NCI-H82 treated with DMSO at 0.1 percent for 48 hours (cell line): ENCODE data around the gene GPSM1.

Source experiments
- DNase-seq: peaks from one replicate; lab custom pipeline; 2025; ENCODE audit not compliant: unreplicated experiment; lab: John Stamatoyannopoulos, UW

GPSM1 gene

DNA sequence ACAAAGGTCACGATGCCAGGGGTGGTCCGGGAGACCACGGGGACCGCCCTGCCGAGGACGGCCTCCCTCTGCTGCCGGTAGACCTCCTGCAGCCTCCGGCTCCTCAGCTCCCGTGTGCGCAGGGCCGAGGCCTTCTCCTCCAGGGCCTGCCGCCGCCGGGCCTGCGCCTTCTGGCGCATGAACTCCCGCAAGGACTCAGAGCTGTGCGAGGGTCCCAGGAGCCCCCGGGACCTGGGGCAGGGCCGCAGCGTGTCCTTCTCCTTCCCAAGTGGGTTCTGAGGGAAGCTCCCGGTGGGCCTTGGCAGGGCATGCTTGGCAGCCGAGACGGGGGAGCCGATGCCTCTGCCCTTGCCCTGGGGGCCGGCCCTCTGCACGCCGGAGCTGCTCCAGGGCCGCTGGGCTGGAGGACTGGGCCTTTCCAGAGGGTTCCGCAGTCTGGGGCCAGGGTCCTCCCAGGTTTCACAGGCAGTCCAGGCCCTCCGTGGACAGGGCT lies 36.8 kb upstream of the GPSM1 start:
- no peak for DNase-seq

DNA sequence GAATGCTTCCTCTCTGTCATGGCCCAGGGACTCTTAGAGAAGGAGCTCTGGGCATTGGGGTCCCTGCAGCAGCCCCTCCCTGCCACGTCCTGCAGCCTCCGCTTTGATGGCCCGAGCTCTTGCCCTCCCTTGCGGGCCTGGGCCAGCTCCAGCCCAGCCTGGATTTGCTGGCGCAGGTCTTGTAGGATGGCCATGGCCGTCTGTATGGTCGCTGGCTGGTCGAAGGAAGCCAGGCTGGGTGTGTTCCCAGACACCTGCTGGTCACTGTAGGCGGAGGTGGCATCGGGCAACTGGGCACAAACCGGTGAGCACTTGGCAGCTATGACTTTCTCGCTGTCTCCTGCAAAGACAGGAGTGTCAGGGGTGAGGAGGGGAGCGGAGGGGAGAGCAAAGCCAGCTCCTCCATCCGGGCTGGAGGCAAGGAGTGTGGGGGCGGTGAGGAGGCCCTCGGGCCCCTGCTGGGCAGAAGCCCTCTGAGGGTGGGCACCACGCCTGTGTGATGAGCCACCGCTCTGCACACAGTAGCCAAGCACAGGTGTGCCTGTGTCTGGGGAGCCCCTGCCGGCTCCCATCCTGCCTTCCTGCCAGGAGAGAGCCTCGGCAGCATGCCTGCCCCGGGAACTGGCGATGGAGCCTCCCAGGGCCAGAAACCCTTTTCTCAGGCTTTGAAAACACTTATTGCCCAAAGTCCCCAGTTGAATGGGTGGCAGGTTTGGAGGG lies 35.9 kb upstream of the GPSM1 start:
- no peak for DNase-seq

DNA sequence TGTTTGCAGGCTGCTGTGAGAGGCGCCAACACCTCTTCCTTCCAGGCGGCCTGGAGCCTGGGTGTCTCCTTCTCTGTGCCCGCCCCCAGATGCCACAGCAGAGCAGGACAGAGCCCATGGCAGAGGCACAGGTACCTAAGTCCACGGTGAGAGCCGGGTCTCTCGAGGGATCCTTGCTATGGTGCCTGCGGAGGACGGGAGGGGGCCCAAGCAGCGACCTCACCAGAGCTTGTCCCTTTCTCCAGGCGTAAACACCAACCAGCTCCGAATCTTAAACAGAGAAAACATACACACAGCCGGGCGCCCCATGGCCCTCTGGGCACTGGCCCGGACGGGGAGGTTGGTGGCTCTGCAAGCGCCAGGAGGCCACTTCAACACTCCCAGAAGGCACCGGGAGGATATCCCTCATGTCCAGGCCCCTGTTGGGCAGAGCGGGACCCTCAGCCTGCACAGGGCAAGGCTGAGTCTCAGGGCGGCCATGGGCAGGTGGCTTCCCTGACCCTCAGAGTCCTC lies 35.3 kb upstream of the GPSM1 start:
- DNase-seq, result no peak

DNA sequence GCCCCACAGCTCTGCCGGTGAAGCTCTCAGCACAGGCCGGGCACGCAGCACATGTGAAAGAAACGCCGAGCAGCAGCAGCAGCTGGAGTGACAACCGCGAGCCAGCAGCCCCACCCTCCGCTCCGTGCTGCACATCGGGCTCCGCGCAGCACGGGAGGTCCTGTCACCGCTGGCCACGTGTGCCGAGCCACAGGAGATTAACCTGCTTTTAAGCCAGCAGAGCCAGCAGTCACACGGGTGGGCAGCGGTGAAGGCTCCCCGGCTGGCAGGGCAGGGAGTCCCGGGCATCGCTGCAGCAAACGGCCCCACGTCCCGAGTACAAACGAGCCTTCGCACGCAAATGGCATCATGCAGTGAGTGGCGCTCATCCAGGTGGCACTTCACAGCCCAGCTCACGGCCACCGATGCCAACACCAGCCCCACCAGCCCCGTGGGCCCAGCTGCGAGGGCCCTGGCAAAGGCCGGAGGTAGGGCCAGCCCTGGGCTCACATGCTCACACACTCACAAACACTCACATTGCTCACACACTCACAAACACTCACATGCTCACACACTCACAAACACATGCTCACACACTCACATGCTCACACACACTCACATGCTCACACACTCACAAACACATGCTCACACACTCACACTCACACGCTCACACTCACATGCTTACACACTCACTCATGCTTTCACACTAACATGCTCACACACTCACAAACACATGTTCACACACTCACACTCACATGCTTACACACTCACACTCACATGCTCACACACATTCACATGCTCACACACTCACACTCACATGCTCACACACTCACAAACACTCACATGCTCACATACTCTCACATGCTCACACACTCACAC lies 34.5 kb upstream of the GPSM1 start:
- DNase-seq, result no peak

DNA sequence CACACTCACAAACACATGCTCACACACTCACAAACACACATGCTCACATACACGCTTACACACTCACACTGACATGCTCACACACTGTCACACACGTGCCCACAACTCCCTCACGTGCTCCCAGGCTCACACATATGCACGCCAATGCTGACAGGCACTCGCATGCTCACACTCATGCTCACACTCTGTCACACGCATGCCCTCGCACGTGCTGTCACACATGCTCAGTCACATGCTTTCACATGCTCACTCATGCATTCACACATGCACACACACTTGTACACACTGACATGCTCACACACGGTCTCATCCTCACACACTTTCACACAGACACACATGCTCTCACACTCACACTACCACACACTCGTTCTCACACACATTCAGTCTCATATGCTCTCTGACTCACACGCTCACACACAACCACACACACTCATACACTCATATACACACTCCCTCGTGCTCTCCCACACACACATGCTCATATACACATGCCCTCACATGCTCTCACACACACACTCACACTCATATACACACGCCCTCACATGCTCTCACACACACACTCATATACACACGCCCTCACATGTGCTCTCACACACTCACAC lies 33.8 kb upstream of the GPSM1 start:
- DNase-seq, result no peak

DNA sequence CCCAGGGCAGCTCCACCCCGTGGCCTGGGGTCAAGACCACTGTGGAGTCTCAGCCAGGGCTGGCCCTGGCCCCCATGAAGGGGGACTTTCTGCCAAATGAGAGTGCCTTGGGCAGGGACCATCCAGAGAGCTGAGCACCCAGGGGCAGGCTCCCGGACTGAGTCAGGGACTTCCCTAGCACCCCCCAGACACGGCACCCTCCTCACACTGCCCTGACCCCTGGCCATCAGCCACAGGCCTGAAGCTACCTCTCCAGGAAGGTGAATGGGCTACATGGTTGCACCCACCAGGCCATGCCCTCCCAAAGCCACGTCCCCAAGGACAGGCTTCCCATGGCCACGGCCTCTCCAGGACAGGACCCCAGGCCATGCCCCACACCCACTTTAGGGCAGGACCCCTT lies 32.9 kb upstream of the GPSM1 start:
- DNase-seq, result no peak

DNA sequence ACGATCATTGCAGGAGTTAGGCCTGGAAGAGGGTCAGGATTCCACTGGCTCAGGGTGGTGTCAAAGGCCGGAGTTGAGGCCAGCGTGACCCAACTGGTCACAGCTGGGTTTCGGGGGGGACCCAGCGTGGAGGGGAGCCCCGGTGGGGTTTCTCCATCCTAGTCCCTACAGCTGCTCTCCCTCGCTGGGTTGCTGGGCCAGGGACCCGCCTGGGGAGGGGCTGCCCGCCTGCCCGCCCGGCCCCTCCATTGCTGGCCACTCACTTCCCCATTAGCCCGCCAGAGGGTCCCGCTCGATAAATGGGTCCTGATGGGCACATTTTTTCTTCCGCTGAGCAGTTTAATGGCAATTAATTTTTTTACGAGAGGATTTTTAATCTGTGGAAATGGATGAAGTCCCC lies 32.3 kb upstream of the GPSM1 start:
- no peak for DNase-seq

DNA sequence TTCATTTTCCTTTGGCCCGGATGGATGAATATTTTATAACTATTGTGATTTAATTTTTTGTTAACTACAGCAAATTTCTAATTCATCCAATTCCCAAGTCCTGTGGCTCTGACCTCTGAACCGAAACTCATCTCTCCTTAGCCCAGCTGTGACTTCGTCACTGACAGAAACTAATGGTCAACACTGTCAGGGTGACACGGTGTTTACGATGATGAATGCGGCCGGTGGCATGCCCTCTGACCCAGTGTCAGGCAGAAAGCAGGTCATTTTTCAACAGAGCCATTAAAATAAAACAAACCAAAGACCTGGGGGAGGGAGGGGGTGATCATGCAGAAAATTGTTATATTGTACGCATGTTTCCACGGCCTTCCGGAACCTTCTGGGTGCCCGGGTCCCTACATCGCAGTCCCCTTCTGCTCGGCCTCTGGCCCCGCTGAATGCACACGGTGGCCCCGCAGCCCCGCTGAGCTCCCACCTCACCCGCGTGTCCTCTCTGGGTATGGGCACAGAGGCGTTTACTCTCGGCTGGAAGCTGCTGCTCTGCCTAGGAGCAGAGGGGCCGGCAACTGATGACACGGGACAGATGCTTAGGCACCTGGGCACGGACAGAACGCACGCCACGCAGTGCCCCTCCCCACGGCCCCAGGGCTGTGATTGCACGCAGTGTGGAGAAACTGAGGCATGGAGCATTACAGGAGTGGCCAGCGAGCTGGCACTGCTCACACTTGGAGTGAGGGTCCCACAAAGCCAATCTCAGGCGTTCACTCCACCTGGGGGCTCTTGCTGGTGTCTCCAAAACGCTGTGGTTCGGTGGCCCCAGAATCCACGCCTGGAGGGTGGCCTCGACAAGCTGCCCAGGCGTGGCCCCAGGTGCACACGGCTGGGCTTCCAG lies 31.6 kb upstream of the GPSM1 start:
- no peak for DNase-seq

DNA sequence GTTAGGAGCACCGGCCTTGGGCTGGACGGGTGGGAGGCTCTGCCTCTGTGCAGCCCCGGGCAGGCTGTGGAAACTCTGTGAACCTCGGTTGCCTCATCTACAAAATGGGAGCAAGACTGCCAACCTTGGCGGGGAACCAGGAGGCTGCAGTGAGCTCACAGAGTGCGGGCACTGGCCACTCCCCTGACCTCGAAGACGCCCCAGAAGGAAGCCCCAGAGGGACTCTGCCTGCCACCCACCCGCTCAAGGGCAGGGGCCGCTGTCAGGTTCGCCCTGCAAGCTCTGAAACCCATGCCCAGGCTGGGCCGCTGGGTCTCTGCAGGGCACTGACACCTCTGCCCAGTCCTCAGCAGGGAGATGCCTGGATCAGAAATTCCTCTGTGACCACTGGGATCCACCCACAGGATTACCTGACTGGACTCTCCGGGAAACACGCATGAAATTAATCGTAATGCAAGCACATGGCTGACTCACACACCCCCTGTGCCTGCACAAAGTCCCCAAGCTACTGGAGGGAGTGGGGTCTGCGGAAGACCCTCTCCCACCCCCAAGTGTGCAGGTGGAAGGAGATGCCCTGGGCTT lies 30.8 kb upstream of the GPSM1 start:
- DNase-seq, result no peak

DNA sequence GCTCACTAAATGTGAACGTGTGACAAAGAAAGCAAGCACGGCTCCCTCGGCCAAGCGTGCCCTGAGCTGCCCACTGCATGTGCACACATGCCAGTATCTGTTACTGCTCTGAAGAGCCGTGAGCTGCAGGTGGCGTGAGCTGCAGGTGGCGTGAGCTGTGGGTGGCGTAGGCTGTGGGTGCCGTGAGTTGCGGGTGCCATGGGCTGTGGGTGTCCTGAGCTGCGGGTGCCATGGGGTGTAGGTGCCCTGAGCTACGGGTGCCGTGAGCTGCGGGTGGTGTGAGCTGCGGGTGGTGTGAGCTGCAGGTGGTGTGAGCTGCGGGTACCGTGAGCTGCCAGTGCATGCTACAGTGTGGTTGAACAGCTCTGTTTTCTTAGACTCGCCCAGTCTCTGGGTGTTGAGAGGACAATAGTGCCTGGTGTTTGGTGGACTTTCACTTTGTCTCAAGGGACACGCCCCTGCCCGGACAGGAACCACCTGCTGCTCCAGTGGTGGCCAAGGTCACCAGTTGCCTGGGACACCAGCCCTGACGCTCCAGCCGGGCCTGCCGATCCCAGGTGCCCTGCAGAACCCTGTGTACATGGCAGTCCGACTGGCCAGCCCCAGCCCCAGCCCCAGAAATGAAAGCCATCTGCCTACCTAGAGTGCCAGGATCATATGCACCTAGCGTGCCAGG lies 30.2 kb upstream of the GPSM1 start:
- no peak for DNase-seq

DNA sequence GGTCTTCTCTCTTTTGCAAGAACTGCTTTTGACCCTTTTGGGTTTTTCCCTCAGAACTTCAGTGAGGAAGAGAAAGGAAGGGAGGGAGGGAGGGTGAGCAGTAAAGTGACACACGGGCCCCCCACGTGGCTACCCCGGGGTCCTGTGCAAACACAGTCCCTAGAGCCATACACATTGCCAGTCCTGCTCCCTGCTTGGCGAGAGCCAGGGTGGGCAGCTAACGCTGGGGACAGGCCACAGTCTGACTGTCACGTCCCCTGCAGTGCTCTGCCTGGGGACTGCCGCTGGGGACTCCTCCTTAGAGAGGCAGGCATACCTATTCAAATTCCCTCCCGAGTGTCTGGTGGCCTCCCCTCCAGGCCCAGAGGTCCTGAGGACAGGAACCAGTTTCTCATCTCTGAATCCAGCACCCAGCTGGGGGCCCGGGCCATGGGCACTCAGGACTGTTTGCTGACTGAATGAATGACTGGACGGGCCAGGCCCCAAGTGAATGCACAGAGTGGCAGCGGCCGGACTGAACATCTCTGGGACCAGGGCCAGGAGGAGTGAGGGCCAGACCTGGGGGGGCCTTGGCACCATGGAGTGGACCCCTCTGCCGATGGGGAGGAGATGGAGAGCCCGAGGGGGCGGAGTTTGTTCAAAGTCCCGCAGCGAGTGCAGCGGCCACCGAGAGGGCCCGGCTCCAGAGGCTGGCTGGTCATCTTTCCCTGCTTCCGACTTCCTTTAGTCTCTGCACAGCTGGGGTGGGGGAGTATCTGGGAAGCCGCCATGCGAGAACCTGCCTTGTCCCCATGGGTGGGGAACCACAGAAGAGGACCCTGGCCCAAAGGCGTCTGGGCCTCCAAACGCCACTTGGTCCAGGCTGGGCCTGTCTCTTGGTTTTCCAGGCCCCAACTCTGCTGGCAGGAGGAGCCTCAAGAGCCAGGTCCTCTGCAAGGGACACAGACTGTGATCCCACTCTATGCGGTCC lies 29.3 kb upstream of the GPSM1 start:
- DNase-seq, result no peak

DNA sequence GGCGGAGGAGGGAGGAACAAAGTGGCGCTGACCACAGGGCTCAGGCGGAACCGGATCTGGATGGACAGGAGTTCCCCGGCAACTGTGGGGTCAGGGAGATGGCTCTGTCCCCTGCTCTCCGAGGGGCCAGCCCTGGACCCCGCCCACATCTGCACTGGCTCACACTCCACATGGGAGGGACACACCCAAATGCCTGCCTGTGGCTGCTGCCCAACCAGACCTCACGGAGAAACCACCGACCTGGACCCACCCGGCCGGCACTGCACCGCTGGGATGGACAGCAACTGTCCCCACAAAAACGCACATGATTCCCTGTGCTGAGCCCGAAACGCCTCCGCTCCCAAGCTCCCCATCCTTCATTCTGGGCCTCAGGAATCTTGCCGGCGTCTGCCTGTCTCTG lies 28.2 kb upstream of the GPSM1 start:
- DNase-seq, result no peak

DNA sequence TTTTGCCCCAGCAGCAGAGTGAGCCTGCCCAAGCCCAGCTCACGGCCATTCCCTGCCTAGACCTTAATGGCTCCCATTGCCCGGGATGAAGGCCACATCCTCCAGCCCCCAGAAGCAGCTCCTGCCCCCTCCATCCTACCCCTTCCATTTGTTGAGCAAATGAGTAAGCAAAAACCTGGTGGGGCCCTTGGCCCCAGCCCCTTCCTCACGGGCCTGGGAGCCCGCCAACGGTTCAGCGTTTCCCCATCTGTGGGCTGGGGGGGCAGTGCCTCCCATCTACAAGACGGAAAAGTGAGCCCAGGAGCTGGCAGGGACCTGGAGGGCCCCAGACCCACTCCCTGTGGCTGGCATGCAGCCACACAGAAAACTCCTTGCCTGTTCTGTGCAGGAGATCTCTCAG lies 27.8 kb upstream of the GPSM1 start:
- no peak for DNase-seq

DNA sequence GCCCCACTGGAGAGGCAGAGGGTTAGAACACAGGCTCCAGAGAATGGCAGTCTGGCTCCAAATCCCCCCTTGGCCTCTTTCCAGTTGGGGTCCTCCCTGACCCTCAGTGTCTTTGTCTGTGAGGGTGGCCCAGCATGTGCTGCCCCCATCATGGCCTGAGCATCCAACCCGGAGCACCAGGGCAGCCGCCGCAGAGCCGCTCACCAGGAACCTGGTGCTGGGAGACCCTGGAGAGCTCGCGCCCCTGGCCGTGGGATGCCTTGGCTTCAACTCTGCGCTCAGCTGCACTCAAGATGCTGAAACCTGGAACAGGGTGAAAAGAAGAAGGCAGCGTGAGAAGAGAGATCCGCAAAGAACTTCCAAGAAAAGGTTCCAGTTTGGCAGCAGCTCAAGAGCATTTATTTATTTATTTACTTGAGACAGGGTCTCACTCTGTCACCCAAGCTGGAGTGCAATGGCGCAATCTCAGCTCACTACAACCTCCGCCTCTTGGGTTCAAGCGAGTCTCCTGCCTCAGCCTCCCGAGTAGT lies 27.3 kb upstream of the GPSM1 start:
- DNase-seq, result no peak

DNA sequence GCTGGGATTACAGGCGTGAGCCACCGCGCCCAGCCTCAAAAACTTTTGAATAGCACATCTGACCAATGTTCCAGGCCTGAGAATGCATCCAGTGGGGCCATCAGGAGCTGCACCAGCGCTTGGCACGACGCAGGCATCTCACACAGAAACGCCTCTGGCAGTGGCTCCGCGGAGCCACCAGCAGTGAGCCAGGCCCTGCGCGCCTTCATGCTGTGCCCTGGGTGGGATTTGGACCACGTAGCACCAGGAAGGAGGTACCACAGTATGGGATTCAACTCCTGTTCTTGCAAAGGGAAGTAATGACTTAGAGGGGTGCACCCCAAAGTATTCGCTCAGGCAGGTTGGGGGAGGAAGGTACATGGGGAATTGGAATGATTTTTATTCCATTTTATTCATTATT lies 26.5 kb upstream of the GPSM1 start:
- DNase-seq, result no peak

DNA sequence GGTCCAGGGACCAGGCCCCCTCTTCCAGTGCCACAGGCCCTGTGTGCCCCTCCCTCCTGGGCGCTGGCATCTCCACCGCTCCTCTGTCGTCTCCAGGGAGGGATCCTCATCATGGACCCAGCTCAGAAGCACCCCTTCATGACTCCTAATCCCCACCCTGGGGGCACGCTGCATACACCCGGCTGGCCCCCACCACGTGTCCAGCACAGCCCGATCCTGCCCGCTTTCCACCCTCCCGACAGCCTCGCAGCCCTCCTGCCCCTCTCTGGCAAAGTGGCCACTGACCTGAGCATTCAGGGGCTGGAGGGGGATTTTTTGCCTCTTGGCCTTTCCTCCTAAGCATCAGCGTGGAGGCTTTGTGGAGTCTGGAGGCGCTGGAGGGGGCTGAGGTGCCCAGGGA lies 24.8 kb upstream of the GPSM1 start:
- no peak for DNase-seq

DNA sequence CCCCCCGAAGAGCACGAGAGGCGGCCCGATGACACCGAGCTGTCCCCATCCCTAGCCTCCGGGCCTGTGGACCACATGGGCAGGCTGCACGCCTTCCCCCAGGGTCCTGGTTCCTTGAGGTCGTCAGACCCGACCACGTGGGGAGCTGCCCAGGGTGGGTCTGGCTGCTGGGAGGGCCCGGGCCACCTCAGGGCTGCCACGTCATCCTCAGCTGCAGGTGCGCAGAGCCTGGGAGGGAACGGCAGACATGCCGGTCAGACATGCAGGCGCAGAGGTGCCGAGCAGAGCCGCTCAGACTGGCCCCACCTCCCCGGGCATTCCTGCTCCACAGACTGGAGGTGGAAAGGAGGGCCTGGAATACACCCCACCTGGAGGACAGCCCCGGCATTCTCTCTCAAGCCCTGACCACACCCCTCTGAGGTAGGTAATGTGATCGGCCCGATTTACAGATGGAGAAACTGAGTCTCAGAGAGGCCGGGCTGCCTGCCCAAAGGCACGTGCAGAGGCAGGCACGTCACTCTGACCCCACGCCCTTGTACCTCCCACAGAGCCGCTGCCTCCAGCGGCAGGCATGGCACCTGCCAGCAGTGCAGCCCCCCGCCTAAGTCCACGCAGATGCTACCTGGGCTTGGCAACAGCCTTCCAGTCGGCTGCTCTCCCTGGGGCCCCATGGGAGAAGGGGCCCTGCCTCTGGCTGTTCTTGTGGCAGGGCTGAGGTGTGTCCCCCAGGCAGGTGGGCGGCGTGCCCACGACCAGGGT lies 24.1 kb upstream of the GPSM1 start:
- no peak for DNase-seq
